HL-60 (cell line): ENCODE data around the gene IL9.

Experiments used
- SPI1 ChIP-seq: IDR thresholded peaks from 2 replicates; pipeline ENCODE4 v1.6.1; 2012; ENCODE audit warnings: low read depth, mild to moderate bottlenecking, borderline replicate concordance
- TF ChIP-seq, protein P1 (sequence below): IDR thresholded peaks from one replicate; pipeline ENCODE4 v1.5.1; 2011; ENCODE audit warnings: low read length, control low read depth, inconsistent platforms; ENCODE audit not compliant: insufficient read depth

DNA sequence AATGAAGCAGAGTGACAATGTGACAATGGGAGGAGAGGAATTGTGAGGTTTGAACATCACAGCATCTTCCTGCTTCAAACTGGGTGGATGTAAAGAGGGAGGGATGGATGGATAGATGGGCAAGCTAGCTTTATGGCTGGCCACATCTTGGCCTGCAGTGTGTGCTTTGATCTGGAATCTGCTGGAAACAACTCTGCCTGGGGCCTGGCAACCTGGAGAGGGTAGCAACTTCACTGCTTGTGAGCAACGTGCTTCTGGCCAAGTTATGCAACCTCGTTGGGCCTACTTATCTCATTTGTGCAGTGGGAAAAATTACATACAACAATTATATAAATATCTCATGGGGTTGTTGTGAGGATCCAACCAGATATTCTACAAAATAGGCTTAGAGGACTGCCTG, 5.3 kb downstream of the IL9 start:
- TF ChIP-seq, protein P1, sequence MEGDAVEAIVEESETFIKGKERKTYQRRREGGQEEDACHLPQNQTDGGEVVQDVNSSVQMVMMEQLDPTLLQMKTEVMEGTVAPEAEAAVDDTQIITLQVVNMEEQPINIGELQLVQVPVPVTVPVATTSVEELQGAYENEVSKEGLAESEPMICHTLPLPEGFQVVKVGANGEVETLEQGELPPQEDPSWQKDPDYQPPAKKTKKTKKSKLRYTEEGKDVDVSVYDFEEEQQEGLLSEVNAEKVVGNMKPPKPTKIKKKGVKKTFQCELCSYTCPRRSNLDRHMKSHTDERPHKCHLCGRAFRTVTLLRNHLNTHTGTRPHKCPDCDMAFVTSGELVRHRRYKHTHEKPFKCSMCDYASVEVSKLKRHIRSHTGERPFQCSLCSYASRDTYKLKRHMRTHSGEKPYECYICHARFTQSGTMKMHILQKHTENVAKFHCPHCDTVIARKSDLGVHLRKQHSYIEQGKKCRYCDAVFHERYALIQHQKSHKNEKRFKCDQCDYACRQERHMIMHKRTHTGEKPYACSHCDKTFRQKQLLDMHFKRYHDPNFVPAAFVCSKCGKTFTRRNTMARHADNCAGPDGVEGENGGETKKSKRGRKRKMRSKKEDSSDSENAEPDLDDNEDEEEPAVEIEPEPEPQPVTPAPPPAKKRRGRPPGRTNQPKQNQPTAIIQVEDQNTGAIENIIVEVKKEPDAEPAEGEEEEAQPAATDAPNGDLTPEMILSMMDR = no peak
- TF ChIP-seq SPI1 = no peak
